HG02610 (cell line): ENCODE data around the gene STX18.
A peak's percentile ranks its signal among the peaks of the same experiment; 100 is the strongest.
"Not testable (repeated sequence)": the region's sequence is repeated elsewhere in the genome, so short reads cannot be mapped to it uniquely, and the experiment has no call there.

Experiments
- ATAC-seq: cut with Tn5 transposase; IDR thresholded peaks from one replicate; pipeline ENCODE4 v1.9.1; 2021; ENCODE audit warnings: mild to moderate bottlenecking, moderate library complexity; ENCODE audit not compliant: unreplicated experiment

Gene STX18

GRCh38 chr4:4510641-4511040 lies 31.2 kb downstream of the STX18 start:
- not testable (repeated sequence) for ATAC-seq

- ATAC-seq = no peak
Measured at GRCh38 chr4:4509521-4509920, 32.3 kb downstream of the STX18 start.

GRCh38 chr4:4507923-4508322 lies 33.9 kb downstream of the STX18 start:
- ATAC-seq = no peak

GRCh38 chr4:4507403-4507802 lies 34.4 kb downstream of the STX18 start:
- no peak for ATAC-seq

GRCh38 chr4:4506961-4507360 lies 34.9 kb downstream of the STX18 start:
- ATAC-seq = no peak

GRCh38 chr4:4505211-4505610 lies 36.6 kb downstream of the STX18 start:
- not testable (repeated sequence) for ATAC-seq

GRCh38 chr4:4504783-4505182 lies 37.1 kb downstream of the STX18 start:
- ATAC-seq = no peak

GRCh38 chr4:4502694-4503311 lies 39.0 kb downstream of the STX18 start:
- ATAC-seq = peak; percentile 68

- no peak for ATAC-seq
Measured at GRCh38 chr4:4501679-4502078, 40.2 kb downstream of the STX18 start.

GRCh38 chr4:4499438-4500123 lies 42.3 kb downstream of the STX18 start:
- no peak for ATAC-seq

- no peak for ATAC-seq
Measured at GRCh38 chr4:4496592-4497372, 45.1 kb downstream of the STX18 start.

- ATAC-seq = no peak
Measured at GRCh38 chr4:4494882-4495281, 47.0 kb downstream of the STX18 start.

GRCh38 chr4:4492161-4492847 lies 49.5 kb downstream of the STX18 start:
- ATAC-seq = peak; percentile 71

- no peak for ATAC-seq
Measured at GRCh38 chr4:4491396-4491893, 50.4 kb downstream of the STX18 start.

GRCh38 chr4:4490816-4491215 lies 51.0 kb downstream of the STX18 start:
- ATAC-seq = no peak

- no peak for ATAC-seq
Measured at GRCh38 chr4:4490041-4490440, 51.8 kb downstream of the STX18 start.

- peak; percentile 58 for ATAC-seq
Measured at GRCh38 chr4:4488405-4489404, 53.1 kb downstream of the STX18 start.

GRCh38 chr4:4486969-4487368 lies 54.9 kb downstream of the STX18 start:
- no peak for ATAC-seq

GRCh38 chr4:4485806-4486205 lies 56.0 kb downstream of the STX18 start:
- no peak for ATAC-seq

- ATAC-seq = no peak
Measured at GRCh38 chr4:4481399-4481994, 60.4 kb downstream of the STX18 start.
